NT2/D1 (cell line): ENCODE data around the gene PAIP2.

Source experiments
- DNase-seq: peaks from one replicate; pipeline ENCODE4 v3.0.0-alpha.2; 2011; ENCODE audit warnings: low read depth, low spot score
- H3K27me3 ChIP-seq: 2 replicates; pipeline ENCODE4 v1.6.0; 2011; ENCODE audit warnings: mild to moderate bottlenecking; ENCODE audit not compliant: insufficient read length, insufficient read depth
- H3K36me3 ChIP-seq: 2 replicates; pipeline ENCODE4 v1.6.1; 2011; ENCODE audit warnings: mild to moderate bottlenecking, low read length, mixed read lengths; ENCODE audit not compliant: insufficient read depth, insufficient read length
- H3K4me1 ChIP-seq: 2 replicates; pipeline ENCODE4 v1.5.1; 2011; ENCODE audit not compliant: insufficient read depth, insufficient read length
- H3K4me3 ChIP-seq: 2 replicates; pipeline ENCODE4 v1.5.1; 2011; ENCODE audit warnings: low read depth; ENCODE audit not compliant: insufficient read length
- H3K9ac ChIP-seq: 2 replicates; pipeline ENCODE4 v1.6.0; 2011; ENCODE audit warnings: low read depth; ENCODE audit not compliant: insufficient read length
- H3K9me3 ChIP-seq: 2 replicates; pipeline ENCODE4 v1.5.1; 2011; ENCODE audit warnings: mild to moderate bottlenecking, low read length; ENCODE audit not compliant: insufficient read depth
- SUZ12 ChIP-seq: IDR thresholded peaks from 2 replicates; pipeline ENCODE4 v1.6.1; 2011; ENCODE audit not compliant: insufficient read length, insufficient read depth; ENCODE audit errors: extremely low read depth
- YY1 ChIP-seq: IDR thresholded peaks from 2 replicates; pipeline ENCODE4 v1.6.1; 2011; ENCODE audit not compliant: insufficient read length, insufficient read depth
- ZNF274 ChIP-seq: IDR thresholded peaks from 2 replicates; pipeline ENCODE4 v1.6.1; 2011; ENCODE audit warnings: mild to moderate bottlenecking, low read depth, low read length

The PAIP2 gene

DNA sequence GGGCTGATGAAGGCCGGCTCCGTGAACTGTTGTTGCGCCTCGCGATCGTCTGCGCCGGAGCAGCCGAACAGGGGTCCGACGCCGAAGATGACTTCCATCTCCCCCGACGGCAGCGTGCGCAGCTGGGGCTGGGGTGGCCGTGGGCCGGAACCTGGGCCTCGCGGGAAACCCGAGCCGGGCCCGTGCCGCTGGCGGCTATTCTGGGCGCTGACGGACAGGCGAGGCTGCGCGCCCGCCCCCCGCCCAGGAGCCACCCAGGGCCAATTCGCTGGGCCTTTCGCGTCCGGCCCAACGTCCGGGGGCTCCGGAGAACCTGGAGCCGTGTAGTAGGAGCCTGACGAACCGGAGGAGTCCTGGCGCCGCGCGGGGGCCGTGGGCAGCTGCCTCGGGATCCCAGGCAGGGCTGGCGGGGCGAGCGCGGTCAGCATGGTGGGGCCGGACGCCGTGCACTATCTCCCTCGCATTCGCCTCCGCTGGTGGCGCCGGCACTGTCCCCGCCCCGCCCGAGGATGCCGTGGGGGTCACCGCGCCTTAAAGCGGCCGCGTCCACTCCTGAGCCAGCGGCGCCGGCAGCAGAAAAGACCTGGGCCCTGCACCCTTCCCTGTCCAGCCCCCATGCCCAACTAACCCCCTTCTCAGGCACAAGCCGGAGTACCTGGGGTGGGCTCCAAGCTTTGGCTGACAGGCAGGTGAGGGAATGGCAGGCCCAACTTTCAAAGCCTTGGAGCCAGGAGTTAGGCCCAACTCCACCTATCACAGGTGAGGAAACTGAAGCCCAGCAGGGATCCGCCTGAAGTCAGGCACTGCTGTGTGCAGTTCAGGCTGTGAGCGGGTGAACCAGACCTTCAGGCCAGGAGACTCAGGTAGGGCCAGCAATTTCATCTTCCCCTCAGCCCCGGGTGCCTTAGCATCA lies 53.3 kb downstream of the PAIP2 start, which contains the start of gene PROB1:
TSS of gene PROB1 (minus strand) at position 451 of the 913 bp plus-strand sequence. CDS start at position 428, 23 bp downstream.
- Histone ChIP-seq H3K36me3 (no peaks in the 10 kb centered on the region), H3K4me1 (peaks cover 11% of the 10 kb centered on the region), H3K9me3 (peaks cover 10% of the 10 kb centered on the region; the same call in 1 of the 2 replicates), H3K9ac (peak within 1 kb of the TSS; percentile 71), H3K4me3 (peak within 1 kb of the TSS; percentile 33), H3K27me3 (peaks cover 16% of the 10 kb centered on the region)
- DNase-seq: no peak
- TF ChIP-seq ZNF274 (no peak), SUZ12 (no peak)

DNA sequence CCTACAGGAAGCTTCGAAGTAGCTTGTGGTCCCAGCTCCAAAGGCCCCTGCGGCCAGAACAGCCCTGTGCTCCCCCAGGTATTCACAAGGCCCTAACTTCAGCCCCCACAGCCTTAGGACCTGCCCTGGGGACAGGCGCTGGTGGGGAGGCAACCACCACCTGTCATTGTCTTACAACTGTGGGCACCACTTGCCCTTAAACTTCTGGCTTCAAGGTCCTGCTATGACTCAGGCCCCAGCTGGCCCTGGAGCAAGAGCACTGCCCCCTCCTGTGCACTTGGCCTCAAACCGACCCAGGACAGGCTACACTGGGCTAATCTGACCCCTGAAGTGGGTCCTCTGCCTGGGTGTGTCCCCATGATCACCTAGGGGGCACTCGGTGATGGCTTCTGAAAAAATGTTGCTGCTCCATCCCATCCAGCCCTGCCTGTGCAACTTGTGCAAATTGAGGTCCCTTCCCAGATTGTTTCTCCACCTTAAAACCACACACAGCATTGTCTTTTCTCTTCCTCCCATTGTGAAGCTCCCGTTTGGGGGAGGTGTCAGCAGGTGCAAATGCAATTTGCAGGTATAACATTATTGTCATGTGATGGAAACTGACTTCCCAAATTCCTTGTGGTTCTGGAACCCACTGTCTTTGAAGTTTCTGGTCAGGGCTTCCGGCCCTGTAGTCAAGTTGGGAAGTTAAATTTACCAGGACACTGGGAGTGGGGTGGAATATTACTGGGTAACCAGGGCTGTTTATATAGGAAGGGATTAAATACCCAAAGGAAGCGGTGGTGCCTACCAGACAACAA lies 54.4 kb downstream of the PAIP2 start:
- no peak for DNase-seq
- TF ChIP-seq SUZ12 (no peak), ZNF274 (no peak), YY1 (no peak)
- no peak overlapping the region for H3K4me3 ChIP-seq
- peaks cover 11% of the 10 kb centered on the region for H3K4me1 ChIP-seq
- H3K27me3 ChIP-seq: peaks cover 16% of the 10 kb centered on the region
- H3K9me3 ChIP-seq: peaks cover 10% of the 10 kb centered on the region; the same call in 1 of the 2 replicates
- no peaks in the 10 kb centered on the region for H3K36me3 ChIP-seq
- peak overlapping the region; percentile 42 for H3K9ac ChIP-seq

DNA sequence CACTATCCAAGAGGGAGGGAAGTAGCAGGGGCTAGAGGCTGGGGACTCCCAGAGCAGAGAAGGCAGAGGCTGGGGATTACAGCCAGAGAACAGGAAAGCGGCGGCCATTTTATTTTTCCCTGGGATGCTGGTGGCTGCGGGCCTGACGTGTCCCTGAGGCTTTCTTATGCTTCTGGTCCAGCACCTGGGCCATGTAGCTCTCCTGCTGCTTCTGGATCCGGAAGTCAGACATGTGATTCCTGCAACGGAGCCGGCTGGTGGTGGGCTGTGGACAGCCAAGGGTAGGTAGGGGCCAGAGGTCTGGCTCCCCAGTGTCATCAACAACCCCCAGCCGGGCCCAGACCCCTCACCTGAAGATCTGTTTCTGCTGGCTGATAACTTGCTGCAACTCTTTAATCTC lies 55.0 kb downstream of the PAIP2 start:
- Histone ChIP-seq H3K27me3 (peaks cover 16% of the 10 kb centered on the region), H3K9me3 (peaks cover 10% of the 10 kb centered on the region; the same call in 1 of the 2 replicates), H3K4me3 (no peak overlapping the region), H3K9ac (no peak overlapping the region), H3K36me3 (peaks cover 6% of the 10 kb centered on the region), H3K4me1 (peaks cover 11% of the 10 kb centered on the region)
- DNase-seq: no peak
- TF ChIP-seq YY1 (no peak), ZNF274 (no peak)

DNA sequence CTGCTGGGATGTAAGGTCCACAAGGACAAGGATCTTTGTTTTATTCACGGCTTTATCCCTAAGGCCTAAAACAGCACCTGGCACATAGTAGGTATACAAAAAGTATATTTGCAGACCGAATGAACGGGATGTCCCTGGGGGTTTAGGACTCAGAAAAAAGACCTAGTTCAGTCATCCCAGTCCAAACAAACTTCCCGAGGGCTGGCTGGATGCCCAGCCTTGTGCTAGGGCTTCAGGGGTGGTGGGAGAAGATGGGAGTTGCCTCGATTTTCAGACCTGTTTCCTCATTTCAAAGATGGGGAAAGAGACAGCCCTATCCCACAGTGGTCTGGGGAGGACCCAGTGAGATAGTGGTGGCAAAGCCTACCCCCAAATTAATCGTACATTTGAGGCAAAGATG lies 56.3 kb downstream of the PAIP2 start:
- Histone ChIP-seq H3K27me3 (peaks cover 15% of the 10 kb centered on the region), H3K4me3 (no peak overlapping the region), H3K36me3 (peaks cover 6% of the 10 kb centered on the region), H3K9me3 (peaks cover 4% of the 10 kb centered on the region; the same call in 1 of the 2 replicates), H3K4me1 (peaks cover 11% of the 10 kb centered on the region), H3K9ac (no peak overlapping the region)
- TF ChIP-seq YY1: no peak
- no peak for TF ChIP-seq SUZ12
- no peak for TF ChIP-seq ZNF274
- DNase-seq: no peak

DNA sequence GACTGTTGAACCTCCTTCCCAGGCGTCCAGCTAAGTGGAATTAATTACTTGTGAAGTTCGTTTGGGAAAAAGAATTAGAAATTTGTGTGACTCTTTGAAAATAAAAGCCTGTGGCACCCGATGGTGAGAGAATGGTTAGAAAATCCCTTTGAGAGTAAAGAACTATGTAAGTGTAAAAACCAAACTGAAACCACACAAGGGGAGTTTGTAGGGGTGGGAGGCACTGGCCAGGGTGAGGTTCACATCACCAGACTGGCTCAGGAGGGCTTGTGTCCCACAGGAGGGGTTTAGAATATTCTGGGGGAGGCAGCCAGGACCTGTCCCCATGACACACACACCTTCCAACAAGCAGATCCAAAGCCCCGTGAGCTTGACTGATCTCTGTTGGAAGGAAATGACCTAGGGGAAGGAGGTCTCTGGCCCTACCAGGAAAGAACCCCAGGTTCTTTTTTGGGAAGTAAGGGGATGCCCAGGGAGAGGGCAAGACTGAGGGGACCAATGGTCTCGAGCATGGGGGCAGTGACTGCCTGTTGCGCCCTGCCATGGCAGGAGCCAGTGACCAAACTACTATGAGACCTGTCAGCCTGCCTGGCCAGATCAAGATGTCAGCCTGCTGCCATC lies 58.0 kb downstream of the PAIP2 start:
- H3K4me1 ChIP-seq: peaks cover 11% of the 10 kb centered on the region
- peaks cover 6% of the 10 kb centered on the region for H3K36me3 ChIP-seq
- no peaks in the 10 kb centered on the region for H3K27me3 ChIP-seq
- no peak overlapping the region for H3K9ac ChIP-seq
- no peak overlapping the region for H3K4me3 ChIP-seq
- H3K9me3 ChIP-seq: no peaks in the 10 kb centered on the region
- TF ChIP-seq ZNF274 (no peak), SUZ12 (no peak), YY1 (no peak)
- no peak for DNase-seq

DNA sequence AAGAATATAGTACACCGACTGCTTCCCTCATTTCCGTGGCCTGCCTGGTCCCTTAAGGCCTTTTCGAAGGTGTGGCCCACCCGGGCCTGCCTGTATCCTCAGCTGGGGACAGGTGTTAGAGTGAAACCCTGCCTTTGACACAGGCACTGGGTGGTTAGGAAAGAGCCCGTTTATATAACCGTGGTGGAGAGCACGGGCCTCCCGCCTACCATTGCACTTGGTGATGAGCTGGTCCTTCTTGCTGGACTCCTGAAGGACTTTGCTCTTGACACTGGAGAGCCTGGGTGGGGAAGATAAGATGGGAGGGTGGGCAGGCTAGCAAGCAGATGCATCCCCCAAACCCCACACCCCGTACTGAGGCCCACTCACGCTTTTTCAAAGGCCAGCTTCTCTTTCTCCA lies 59.9 kb downstream of the PAIP2 start:
- TF ChIP-seq SUZ12: no peak
- TF ChIP-seq ZNF274: no peak
- no peak for TF ChIP-seq YY1
- H3K4me1 ChIP-seq: peaks cover under 1% of the 10 kb centered on the region

More for the DNA sequence above, 59.9 kb downstream of the PAIP2 start:
- H3K4me3 ChIP-seq: no peak overlapping the region
- H3K27me3 ChIP-seq: no peaks in the 10 kb centered on the region
- H3K36me3 ChIP-seq: peaks cover 6% of the 10 kb centered on the region
- no peak for DNase-seq
- no peak overlapping the region for H3K9ac ChIP-seq
- no peaks in the 10 kb centered on the region for H3K9me3 ChIP-seq
